Prostate gland (tissue), 2 donors: ENCODE results near the gene NFATC4.

Source experiments
- POLR2A ChIP-seq: fragments of 450-650 bp; IDR thresholded peaks from one replicate; pipeline ENCODE4 v1.6.1; 2016; ENCODE audit warnings: antibody characterized with exemption, mild to moderate bottlenecking
- POLR2AphosphoS5 ChIP-seq: sonication (generic); formaldehyde crosslinking; IDR thresholded peaks from one replicate; pipeline ENCODE4 v1.6.1; 2017; ENCODE audit warnings: antibody characterized with exemption
- TF ChIP-seq, protein P1 (sequence below), 4 experiments: fragments of 200-600 bp in 2 of 4; fragments of 450-650 bp in 2 of 4; sonication (generic) in 2 of 4; IDR thresholded peaks; 1 replicate in 3 of 4; 2 replicates in 1 of 4; pipeline ENCODE4 v1.5.1; 2016 to 2019; ENCODE audit warnings: antibody characterized with exemption in 4 of 4, mild to moderate bottlenecking in 2 of 4, moderate library complexity in 2 of 4

- TF ChIP-seq POLR2AphosphoS5: no peak
- TF ChIP-seq, protein P1, sequence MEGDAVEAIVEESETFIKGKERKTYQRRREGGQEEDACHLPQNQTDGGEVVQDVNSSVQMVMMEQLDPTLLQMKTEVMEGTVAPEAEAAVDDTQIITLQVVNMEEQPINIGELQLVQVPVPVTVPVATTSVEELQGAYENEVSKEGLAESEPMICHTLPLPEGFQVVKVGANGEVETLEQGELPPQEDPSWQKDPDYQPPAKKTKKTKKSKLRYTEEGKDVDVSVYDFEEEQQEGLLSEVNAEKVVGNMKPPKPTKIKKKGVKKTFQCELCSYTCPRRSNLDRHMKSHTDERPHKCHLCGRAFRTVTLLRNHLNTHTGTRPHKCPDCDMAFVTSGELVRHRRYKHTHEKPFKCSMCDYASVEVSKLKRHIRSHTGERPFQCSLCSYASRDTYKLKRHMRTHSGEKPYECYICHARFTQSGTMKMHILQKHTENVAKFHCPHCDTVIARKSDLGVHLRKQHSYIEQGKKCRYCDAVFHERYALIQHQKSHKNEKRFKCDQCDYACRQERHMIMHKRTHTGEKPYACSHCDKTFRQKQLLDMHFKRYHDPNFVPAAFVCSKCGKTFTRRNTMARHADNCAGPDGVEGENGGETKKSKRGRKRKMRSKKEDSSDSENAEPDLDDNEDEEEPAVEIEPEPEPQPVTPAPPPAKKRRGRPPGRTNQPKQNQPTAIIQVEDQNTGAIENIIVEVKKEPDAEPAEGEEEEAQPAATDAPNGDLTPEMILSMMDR (IDR thresholded peaks at IDR 0.05): no peak
- no peak for TF ChIP-seq POLR2A
These were observed 38.8 kb upstream of the NFATC4 start for GRCh38 chr14:24329073-24329663.
